GM18499 (cell line): ENCODE data around the gene PEPD.

ENCODE experiments used
- ATAC-seq: cut with Tn5 transposase; IDR thresholded peaks from one replicate; pipeline ENCODE4 v1.9.1; 2021; ENCODE audit warnings: moderate number of reproducible peaks; ENCODE audit not compliant: insufficient read depth, unreplicated experiment

Gene PEPD

GRCh38 chr19:33375156-33375836, 146.3 kb downstream of the PEPD start:
- ATAC-seq, result no peak

DNA sequence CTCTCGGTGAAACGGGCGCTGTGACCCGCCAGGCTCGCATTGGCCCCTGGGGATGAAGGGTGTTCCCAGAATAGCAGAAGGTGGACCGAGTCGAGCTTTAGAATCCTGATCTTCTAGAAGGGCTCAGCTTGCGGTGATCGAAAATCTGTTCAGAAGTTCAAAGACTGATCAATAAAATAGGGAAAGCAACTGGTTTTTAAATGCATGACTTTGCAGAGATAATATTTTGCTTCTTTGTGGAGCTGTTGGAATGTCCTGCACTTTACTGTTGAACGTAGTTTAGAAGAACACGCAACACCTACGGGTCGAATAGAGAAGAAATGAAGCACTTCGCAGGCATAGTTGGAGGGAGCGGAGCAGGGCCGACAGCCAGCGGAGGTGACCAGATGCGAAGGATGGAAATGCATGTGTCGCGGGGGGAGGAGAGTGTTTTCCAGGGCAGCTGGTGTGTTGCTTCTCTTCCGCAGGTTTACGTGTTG, 147.3 kb downstream of the PEPD start:
- ATAC-seq, result no peak

GRCh38 chr19:33373453-33374235, 147.9 kb downstream of the PEPD start, which contains the start of gene CEBPG:
CEBPG (plus strand) TSS chr19:33373709; CDS start chr19:33379240, 5,531 bp downstream.
- no peak for ATAC-seq

DNA sequence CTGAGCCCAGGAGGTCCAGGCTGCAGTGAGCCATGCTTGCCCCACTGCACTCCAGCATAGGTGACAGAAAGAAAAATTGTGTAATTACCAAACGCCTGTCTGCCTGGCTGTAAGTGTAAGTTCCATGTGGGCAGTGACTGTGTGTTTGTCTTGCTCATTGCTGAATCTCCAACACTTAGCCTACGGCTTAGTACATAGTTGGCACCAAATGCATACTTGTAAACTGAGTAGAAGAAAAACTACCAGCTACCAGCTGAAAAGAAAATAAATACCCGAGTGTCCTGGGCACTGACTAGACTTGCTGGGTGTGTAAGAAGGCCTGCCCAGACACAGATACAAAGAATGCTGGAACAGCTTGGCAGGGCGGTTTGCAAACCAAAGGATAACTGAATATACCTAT, 150.8 kb downstream of the PEPD start:
- ATAC-seq, result no peak

DNA sequence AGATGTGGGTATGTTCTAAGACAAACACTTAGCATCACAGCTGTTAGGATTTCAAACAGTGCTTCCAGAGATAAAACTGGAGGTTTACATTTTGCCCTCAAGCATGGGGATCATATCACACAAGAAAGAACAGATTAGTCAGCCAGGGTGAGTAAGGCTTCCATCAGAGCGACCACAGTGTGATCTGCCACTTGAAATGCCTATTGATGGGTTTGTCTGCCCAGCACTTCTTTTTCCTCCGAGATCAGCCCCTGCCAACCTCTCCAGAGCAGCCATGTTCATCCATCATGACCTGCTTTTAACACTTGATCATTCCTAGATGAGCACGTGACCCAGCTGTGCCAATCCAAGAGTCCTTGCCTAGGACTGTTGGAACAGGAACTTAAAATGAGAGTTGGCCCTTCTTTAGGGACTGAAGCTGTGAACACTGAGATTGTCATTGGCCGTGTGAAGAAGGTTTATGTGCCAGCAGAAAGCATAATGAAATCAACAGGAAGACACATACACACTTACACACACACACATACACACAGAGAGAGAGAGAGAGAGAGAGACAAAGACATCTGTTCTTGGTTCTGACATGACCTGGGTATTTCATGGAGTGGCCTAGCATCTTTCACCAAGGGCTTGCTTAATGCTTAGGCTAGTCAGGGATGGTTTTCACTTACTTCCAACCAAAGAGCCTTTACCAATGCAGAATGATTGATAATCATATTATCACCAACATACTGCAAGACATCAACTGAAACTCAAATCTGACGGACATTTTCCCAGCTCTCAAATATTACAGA, 153.3 kb downstream of the PEPD start:
- ATAC-seq, result no peak

GRCh38 chr19:33366897-33367296, 154.7 kb downstream of the PEPD start:
- ATAC-seq, result no peak

GRCh38 chr19:33366127-33366526, 155.5 kb downstream of the PEPD start:
- ATAC-seq, result no peak

DNA sequence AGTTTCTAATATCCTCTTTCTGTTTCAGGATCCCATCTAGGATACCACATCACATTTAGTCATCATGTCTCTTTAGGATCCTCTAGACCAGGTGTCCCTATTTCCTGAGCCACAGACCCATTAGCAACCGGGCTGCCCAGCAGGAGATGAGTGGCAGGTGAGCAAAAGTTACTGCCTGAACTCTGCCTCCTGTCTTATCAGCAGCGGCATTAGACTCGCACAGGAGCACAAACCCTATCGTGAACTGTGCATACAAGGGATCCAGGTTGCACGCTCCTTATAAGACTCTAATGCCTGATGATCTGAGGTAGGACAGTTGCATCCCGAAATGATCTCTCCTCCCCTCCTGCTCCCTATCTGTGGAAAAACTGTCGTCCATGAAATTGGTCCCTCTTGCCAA, 155.9 kb downstream of the PEPD start:
- ATAC-seq, result no peak

GRCh38 chr19:33363476-33363875, 158.1 kb downstream of the PEPD start:
- ATAC-seq, result no peak

- ATAC-seq, result no peak
Measured at GRCh38 chr19:33362508-33363228, 158.9 kb downstream of the PEPD start.

DNA sequence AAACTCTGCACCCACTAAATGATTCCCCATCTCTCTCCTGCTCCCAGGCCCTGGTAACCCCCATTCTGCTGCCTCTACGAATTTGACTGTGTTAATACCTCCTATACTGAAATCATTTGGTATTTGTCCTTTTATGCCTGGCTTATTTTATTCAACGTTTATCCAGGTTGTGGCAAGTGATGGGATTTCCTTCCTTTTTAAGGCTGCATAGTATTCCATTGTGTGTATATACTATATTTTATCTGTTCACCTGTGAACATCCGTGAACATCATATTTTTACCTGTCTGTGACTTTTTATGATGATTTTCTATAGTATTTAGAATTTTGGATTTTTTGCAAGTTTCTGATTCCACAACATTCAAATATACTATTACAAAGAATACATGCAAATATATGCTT, 162.0 kb downstream of the PEPD start:
- no peak for ATAC-seq

DNA sequence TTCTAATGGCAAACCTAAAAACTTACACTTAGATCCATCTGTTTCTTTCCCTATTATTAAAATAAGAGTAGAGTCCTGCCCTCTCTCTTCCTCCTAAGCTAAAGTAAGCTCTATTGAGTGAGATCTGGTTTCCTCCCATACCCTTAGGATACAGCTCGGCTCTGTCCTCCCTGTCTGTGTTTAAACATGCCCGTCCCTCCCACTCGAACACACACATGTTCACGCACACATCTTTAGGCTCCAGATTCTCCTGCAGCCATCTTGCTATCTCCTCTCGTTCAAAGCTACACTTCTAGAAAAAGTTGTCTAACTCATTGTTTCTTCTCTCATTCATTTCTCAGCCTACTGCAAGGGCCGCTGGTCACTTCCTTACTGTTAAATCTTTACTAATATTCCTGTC, 163.2 kb downstream of the PEPD start:
- ATAC-seq, result no peak

GRCh38 chr19:33357556-33357955, 164.0 kb downstream of the PEPD start:
- ATAC-seq, result no peak

DNA sequence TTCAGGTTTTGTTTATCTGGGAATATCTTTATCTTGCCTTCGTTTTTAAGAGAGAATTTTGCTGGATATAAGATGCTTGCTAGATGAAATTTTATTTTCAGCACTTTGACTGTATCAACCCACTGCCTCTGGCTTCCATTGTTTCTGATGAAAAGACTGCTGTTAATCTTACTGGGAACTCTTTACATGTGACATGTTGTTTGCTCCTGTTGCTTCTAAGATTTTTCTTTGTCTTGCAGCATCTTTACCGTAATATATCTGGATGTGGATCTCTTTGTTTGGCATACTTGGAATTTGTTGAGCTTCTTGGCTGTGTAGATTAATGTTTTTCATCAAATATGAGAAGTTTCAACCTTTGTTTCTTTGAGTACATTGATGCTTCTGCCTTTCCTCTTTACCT, 166.1 kb downstream of the PEPD start:
- ATAC-seq, result no peak

DNA sequence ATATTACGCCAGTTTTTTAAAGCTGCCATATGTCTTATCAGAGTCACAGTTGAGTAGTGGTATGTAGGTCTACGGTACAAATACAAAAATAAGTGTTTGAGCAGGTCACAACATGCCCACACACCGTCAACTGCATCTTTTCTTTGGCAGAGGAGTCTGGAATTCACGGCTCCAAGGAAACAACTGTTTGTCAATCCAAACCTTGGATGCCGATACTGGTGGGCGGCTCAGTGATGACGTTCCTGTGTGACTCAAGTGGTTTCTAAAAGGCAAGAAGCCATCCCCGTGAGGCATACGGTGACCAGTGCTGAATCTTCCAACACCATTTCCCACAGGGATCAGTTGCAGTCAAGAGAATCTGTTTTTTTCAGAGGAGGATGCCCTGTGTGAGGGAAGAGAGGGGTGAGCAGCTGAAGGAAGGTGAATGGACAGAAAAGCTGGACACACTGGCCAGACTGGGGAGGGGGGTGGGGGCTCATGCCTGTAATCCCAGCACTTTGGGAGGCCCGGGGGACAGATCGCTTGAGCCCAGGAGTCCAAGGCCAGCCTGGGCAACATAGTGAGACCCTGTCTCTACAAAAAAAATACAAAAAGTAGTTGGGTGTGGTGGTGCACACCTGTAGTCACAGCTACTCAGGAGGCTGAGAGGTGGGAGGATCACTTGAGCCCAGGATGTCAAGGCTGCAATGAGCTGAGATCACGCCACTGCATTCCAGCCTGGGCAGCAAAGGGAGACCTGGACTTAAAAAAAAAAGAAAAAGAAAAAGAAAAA, 170.9 kb downstream of the PEPD start:
- ATAC-seq, result no peak

DNA sequence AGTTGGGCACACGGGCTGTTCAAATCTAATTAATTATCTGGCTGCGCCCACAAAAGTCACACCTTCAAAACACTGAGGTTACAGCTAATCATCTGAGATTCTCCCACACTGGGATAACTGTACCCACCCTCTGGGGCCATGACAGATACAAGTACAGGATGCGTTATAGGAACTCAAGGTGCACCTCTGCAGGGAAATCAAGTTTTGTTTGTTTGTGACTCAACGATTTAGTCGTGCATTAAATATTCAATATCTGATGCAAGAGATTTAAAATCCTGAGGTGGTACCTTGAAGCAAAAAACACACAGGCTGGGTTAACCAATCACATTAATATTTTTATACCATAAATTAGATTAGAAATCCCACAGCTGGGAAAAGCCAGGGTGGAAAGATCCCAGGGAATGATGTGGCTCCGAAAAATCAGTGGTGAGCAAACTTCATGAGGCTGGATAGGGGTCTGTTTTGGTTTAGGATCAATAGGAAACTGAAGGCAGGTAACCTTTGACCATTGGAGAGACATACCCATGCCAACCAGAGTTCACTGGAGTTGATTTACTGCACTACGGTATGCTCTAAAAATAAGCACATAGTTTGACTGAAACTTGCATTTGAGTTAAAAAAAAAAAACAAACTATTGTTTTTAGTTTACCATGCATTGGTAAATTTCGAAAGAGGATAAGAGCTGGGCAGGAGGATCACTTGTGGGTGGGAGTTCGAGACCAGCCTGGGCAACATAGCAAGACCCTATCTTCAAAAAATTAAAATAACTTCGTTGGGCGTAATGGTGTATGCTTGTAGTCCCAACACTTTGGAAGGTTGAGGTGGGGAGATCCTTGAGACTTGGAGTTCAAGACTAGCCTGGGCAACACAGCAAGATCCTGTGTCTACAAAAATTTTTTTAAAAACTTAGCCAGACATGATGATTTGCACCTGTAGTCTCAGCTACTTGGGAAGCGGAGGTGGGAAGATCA, 172.0 kb downstream of the PEPD start:
- ATAC-seq, result no peak

DNA sequence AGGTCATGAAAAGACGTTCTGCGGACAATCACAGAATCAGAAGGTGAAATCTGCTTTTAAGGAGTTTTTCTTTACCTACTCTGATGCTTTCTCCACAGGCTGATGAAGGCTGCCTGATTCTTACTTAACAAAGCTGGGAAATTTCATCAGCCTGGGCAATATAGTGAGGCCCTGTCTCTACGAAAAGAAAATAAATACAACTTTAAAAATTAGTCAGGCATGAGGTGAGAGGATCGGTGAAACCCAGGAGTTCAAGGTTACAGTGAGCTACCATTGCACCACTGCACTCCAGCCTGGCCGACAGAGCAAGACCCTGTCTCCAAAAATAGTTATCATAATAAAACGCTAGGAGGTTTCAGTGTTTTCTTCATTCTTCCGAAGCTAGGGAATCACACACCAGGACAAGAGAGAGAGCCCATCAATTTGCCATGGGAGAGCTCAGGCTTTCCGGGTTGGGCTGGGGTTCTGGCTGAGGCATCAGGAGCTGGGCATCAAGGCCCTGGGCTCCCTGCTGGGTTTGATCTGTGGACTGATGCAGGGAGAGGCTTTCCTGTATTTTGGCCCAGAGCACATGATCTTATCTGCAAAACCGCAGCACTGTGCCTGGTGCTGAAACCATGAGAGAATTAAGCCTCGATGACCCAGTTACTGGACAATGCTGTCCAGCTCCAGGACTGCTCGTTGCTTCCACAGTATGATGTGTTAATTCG, 173.1 kb downstream of the PEPD start:
- ATAC-seq, result no peak

DNA sequence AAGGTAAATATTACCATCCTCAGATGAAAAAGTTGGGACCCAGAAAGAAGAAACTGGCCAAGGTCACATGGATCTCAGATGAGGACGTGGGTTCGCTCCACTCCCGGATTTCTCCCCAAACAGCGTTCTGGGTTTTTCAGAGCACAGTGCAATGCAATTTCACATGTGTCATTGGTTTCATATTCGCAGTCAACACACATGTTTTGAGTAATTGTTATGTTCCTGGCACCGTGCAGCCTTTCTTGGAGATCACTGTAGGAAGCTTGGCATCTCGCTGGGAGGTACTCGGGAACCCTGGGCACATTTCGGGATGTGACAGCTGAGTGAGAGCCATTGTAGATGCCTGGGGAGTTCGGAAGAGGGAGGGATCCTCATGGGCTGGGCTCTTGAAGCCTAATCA, 174.3 kb downstream of the PEPD start:
- ATAC-seq, result no peak
